Measurements from ENCODE around the gene CACNA1S.

The CACNA1S gene

DNA sequence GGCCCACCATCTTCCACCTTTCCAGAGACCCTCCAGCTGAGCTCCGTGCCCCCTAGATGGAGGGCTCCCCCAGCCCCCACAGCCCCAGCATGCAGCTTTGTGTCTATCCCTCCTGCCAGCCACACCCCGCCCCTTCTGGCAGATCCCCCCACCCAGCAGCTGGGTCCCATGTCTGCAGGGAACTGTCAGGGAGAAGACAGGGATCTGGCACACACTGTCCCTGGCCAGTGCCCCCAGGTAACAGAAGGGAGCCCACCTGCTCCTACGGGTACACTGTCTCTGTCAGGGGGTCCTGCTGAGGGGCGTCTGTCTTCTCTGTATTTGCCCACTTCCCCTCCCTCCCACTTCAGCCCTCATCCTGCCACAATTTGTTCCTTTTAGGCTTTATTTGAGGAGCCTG is 77.6 kb downstream of the CACNA1S start:
- TF ChIP-seq, protein P1, sequence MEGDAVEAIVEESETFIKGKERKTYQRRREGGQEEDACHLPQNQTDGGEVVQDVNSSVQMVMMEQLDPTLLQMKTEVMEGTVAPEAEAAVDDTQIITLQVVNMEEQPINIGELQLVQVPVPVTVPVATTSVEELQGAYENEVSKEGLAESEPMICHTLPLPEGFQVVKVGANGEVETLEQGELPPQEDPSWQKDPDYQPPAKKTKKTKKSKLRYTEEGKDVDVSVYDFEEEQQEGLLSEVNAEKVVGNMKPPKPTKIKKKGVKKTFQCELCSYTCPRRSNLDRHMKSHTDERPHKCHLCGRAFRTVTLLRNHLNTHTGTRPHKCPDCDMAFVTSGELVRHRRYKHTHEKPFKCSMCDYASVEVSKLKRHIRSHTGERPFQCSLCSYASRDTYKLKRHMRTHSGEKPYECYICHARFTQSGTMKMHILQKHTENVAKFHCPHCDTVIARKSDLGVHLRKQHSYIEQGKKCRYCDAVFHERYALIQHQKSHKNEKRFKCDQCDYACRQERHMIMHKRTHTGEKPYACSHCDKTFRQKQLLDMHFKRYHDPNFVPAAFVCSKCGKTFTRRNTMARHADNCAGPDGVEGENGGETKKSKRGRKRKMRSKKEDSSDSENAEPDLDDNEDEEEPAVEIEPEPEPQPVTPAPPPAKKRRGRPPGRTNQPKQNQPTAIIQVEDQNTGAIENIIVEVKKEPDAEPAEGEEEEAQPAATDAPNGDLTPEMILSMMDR (IDR thresholded peaks at IDR 0.05; ENCODE audit: insufficient read depth, low read depth, low read length, missing control alignments), result no peak
- no peak overlapping the region for H3K4me3 ChIP-seq (ENCODE audit: low read length)
- DNase-seq (ENCODE audit: low read depth), result no peak

DNA sequence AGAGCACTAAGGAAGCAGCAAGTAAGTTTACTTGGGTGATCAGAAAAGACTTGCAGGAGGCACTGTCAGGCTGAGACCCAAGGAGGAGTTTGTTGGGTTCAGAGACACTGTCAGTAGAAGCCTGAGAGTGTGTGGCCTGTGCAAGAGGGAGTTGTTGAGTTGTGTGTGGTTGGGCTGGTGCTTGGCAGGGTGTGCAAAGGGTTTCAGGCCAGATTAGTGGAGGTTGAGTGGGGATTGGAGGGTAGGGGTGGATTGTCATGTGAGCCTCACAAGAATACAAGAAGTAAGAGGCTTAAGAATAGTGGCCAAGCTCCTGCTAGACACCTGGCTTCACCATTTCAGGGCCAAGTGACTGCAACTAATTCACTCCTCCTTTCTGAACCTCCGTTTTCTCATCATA is 79.8 kb downstream of the CACNA1S start:
- TF ChIP-seq, protein P1 (IDR thresholded peaks at IDR 0.05; ENCODE audit: insufficient read depth, low read depth, low read length, missing control alignments), result no peak
- no peak for DNase-seq (ENCODE audit: low read depth)
- no peak overlapping the region for H3K4me3 ChIP-seq (ENCODE audit: low read length)

DNA sequence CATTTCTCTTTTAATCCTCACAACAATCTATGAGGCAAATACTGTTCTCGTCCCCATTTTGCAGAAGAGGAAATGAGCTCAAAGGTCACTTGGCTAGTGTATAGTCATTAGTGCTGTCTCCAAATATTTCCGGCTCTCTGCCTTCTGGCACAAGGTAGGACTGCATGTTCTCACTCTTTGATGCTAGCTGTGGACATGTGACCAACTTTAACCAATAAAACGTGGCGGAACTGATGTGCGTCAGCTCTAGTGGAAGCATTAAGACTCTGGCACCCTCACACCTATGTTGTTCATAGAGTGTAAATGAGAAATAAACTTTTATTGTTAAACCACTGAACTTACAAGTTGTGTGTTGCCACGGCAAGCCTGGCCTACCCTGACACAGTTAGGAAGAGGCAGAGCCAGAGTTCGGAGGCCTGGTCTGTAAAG is 83.8 kb downstream of the CACNA1S start:
- no peak overlapping the region for H3K4me3 ChIP-seq (ENCODE audit: low read length)
- TF ChIP-seq, protein P1 (IDR thresholded peaks at IDR 0.05; ENCODE audit: insufficient read depth, low read depth, low read length, missing control alignments), result no peak
- DNase-seq (ENCODE audit: low read depth), result no peak

DNA sequence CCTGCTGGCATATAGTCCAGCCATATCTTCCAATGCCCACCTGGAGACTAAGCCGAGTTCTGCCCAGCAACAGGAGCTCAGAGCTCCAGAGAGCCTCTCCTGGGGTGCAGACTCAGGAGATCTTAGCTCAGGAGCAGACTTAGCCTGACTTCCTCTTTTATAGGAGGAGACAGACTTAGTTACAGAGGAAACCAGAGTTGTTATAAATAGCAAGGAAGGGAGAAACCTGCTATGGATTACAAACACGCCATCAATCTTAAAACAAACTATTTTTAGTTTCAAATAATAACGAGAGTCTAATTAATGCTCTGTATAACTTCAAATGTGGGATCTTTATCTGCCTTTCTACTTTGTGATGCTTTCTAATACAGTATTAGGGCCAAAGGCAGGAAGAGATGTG is 85.4 kb downstream of the CACNA1S start:
- TF ChIP-seq, protein P1 (IDR thresholded peaks at IDR 0.05; ENCODE audit: insufficient read depth, low read depth, low read length, missing control alignments), result no peak
- no peak for DNase-seq (ENCODE audit: low read depth)

DNA sequence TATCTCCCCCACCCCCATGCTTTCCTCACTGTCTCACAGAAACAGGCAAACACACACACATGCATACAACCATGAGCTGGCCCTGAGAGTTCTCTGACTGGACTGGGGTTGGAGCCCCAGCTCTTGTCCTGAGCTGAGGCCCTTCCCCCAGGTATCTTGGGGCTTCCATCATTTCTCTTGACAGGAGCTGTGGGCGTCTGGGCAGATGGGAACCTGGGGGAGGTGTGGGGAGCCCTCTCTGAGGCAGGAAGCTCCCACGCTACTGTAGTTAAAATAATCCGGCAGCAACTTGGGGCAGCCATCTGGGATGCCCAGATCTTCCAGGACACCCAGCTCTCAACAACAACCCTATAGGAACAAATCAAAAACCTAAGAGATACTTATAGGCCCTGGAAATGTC is 86.0 kb downstream of the CACNA1S start:
- H3K4me3 ChIP-seq (ENCODE audit: low read length), result no peak overlapping the region
- TF ChIP-seq, protein P1 (IDR thresholded peaks at IDR 0.05; ENCODE audit: insufficient read depth, low read depth, low read length, missing control alignments), result no peak
- DNase-seq (ENCODE audit: low read depth), result no peak

More for the DNA sequence above, 85.4 kb downstream of the CACNA1S start:
- no peak overlapping the region for H3K4me3 ChIP-seq (ENCODE audit: low read length)

DNA sequence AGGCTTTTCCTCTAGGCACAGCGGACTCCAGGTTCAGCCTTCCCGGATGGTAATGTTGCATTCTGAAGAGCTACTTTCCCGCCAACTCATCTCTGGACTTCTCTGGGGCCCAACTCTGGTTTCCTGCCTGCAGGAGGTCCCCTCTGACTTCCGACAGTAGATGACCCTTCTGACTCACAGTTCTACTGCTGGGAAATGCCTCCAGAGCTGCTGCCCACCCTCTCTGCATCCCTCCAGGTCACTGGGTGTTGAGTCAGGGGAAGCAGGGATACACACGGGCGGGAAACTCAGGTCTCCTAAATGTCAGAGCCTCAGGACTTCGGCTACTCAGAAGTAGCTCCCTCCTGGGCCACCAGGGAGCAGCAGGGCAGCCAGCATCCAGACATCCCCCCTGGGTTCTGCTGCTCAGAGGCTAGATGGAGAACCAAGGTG is 86.6 kb downstream of the CACNA1S start:
- TF ChIP-seq, protein P1 (IDR thresholded peaks at IDR 0.05; ENCODE audit: insufficient read depth, low read depth, low read length, missing control alignments), result peak; percentile 11
- DNase-seq (ENCODE audit: low read depth), result no peak
- H3K4me3 ChIP-seq (ENCODE audit: low read length), result no peak overlapping the region

DNA sequence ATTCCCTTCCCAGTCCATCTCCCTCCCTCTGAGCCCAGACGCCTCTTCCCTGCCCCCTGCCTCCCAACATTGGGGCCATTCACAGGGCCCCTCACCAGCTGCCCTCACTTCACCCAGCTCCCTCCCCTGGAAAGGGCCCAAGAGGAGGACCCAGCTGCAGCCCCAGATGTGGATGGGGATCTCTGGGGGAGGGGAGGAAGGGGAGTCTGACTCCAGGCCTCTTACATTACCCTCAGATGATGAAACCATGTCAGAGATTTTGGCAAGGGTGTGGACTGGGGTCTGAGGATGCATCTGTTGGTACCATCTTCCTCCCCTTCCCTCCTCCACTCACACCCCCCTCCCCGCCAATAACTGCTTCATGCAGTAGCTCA is 87.6 kb downstream of the CACNA1S start:
- H3K4me3 ChIP-seq (ENCODE audit: low read length), result no peak overlapping the region
- TF ChIP-seq, protein P1 (IDR thresholded peaks at IDR 0.05; ENCODE audit: insufficient read depth, low read depth, low read length, missing control alignments), result no peak
- DNase-seq (ENCODE audit: low read depth), result no peak
